Anterior cingulate cortex (tissue), 58 donors: ENCODE results near the gene TSPAN9.
A peak's percentile ranks its signal among the peaks of the same experiment; 100 is the strongest.

Source experiments
- DNase-seq, 58 donors: peaks; one replicate each; lab custom pipeline; 2025; lab: John Stamatoyannopoulos, UW

TSPAN9 gene

GRCh38 chr12:3092764-3093163 lies 15.6 kb downstream of the TSPAN9 start:
- DNase-seq, result no peak

GRCh38 chr12:3097186-3097804 lies 20.1 kb downstream of the TSPAN9 start:
- DNase-seq, result peak in 11 of 58 donors; percentile 12 to 52 (median 31)

GRCh38 chr12:3097836-3098235 lies 20.7 kb downstream of the TSPAN9 start:
- no peak for DNase-seq

- DNase-seq, result no peak
These were observed 21.3 kb downstream of the TSPAN9 start for GRCh38 chr12:3098436-3098835.

- no peak for DNase-seq
These were observed 22.0 kb downstream of the TSPAN9 start for GRCh38 chr12:3099146-3099545.

GRCh38 chr12:3101309-3102024 lies 24.3 kb downstream of the TSPAN9 start:
- no peak for DNase-seq

GRCh38 chr12:3102771-3103410 lies 25.7 kb downstream of the TSPAN9 start:
- DNase-seq, result peak in 3 of 58 donors; percentile 24 to 44 (median 30)

- no peak for DNase-seq
These were observed 26.6 kb downstream of the TSPAN9 start for GRCh38 chr12:3103806-3104205.

GRCh38 chr12:3105690-3106479 lies 28.7 kb downstream of the TSPAN9 start:
- no peak for DNase-seq

GRCh38 chr12:3106579-3106978 lies 29.4 kb downstream of the TSPAN9 start:
- no peak for DNase-seq

GRCh38 chr12:3107071-3107583 lies 29.9 kb downstream of the TSPAN9 start:
- DNase-seq, result no peak

- DNase-seq, result no peak
These were observed 30.8 kb downstream of the TSPAN9 start for GRCh38 chr12:3107954-3108353.

GRCh38 chr12:3110578-3110977 lies 33.4 kb downstream of the TSPAN9 start:
- DNase-seq, result no peak

- DNase-seq, result no peak
These were observed 36.6 kb downstream of the TSPAN9 start for GRCh38 chr12:3113671-3114325.

- no peak for DNase-seq
These were observed 37.5 kb downstream of the TSPAN9 start for GRCh38 chr12:3114671-3115070.

- no peak for DNase-seq
These were observed 37.9 kb downstream of the TSPAN9 start for GRCh38 chr12:3115078-3115477.

GRCh38 chr12:3116106-3116844 lies 39.1 kb downstream of the TSPAN9 start:
- DNase-seq, result no peak

- no peak for DNase-seq
These were observed 40.0 kb downstream of the TSPAN9 start for GRCh38 chr12:3117144-3117581.

GRCh38 chr12:3117591-3118015 lies 40.4 kb downstream of the TSPAN9 start:
- no peak for DNase-seq
